Stimulated activated naive CD8-positive, alpha-beta T cell treated with anti-CD3 and anti-CD28 coated beads, Interleukin-15, Interleukin-2, amounts not matched to agents 100 ng/mL and 50 ng/mL, for 24 hours (primary cell): ENCODE data around the gene CGNL1.

ENCODE experiments used
- H3K27ac Mint-ChIP-seq: one replicate; pipeline ENCODE4 v1.8.0; 2021; ENCODE audit warnings: mild to moderate bottlenecking, mixed read lengths
- H3K27me3 Mint-ChIP-seq: one replicate; pipeline ENCODE4 v1.8.0; 2021; ENCODE audit warnings: mixed read lengths
- H3K36me3 Mint-ChIP-seq: one replicate; pipeline ENCODE4 v1.8.0; 2021; ENCODE audit warnings: low read depth, mixed read lengths
- H3K4me1 Mint-ChIP-seq: one replicate; pipeline ENCODE4 v1.8.0; 2021; ENCODE audit warnings: low read depth, mixed read lengths
- H3K4me3 Mint-ChIP-seq: one replicate; pipeline ENCODE4 v1.8.0; 2021; ENCODE audit warnings: mild to moderate bottlenecking, mixed read lengths
- H3K9me3 Mint-ChIP-seq: one replicate; pipeline ENCODE4 v1.8.0; 2021; ENCODE audit warnings: mixed read lengths

CGNL1 gene

DNA sequence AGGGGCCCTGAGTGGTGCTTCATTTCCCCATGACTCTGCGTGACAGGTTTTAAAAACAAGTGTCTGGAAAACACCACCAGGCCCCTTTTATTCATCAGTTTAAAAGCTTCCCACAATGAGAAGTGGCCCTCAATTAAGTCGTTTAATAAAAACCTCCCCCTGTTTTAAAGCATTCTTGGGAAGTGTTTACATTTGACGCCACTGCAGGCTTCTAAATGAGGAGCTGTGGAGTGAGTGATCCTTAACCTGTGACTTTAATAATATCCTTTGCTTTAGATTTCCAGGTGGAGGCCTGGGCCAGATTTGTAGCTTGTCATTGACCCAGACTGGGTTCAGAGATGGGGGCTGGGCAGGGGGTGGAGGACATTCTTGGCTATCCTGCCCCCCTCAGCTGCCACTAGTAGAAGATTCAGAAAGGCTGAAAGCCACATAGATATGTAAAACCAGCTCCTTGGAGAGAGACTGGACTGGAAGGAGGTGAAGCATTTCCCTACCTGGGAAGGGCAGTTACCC lies 11.3 kb downstream of the CGNL1 start:
- peaks cover 4% of the 10 kb centered on the region for H3K27me3 Mint-ChIP-seq
- H3K4me1 Mint-ChIP-seq: no peaks in the 10 kb centered on the region
- H3K9me3 Mint-ChIP-seq: no peaks in the 10 kb centered on the region
- no peak overlapping the region for H3K4me3 Mint-ChIP-seq
- no peaks in the 10 kb centered on the region for H3K36me3 Mint-ChIP-seq
- H3K27ac Mint-ChIP-seq: no peak overlapping the region

DNA sequence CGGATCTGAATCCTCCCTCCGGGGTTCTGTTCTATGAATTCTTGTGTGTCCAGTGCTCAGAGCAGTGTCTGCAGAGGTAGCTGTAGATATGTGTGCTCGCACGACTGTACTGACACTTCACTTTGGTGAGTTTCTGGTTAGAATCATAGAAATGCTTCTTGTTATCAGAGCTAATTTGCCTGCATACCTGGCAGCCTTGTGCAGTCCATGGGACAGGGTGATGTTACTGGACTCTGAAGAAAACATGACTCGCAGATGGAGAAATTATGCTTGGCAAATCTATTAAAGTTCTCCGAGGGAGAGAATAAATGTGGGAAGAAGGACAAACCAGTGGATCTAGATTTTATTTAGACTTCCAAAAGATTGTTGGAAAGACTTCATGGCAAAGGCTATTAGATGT lies 12.2 kb downstream of the CGNL1 start:
- H3K4me1 Mint-ChIP-seq: no peaks in the 10 kb centered on the region
- no peaks in the 10 kb centered on the region for H3K9me3 Mint-ChIP-seq
- H3K27ac Mint-ChIP-seq: no peak overlapping the region
- peaks cover 4% of the 10 kb centered on the region for H3K27me3 Mint-ChIP-seq
- H3K4me3 Mint-ChIP-seq: no peak overlapping the region
- H3K36me3 Mint-ChIP-seq: no peaks in the 10 kb centered on the region

DNA sequence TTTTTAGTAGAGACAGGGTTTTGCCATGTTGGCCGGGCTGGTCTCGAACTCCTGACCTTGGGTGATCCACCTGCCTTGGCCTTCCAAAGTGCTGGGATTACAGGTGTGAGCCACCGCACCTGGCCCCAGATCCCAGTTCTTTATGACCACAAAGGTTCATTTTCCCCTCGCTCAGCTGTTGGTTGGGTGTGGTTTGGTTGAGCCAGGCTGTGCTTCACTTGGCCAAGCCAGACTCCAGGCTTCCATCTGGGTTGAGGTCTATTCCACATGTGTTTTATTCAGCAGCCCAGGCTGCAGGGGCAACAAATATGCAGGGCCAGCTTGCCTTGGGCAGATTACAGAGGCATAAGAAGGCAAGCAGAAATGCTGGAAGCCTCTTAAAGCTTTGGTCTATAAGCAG lies 13.7 kb downstream of the CGNL1 start:
- H3K27me3 Mint-ChIP-seq: peaks cover 4% of the 10 kb centered on the region
- H3K9me3 Mint-ChIP-seq: no peaks in the 10 kb centered on the region
- no peak overlapping the region for H3K27ac Mint-ChIP-seq
- H3K36me3 Mint-ChIP-seq: no peaks in the 10 kb centered on the region
- H3K4me3 Mint-ChIP-seq: no peak overlapping the region
- no peaks in the 10 kb centered on the region for H3K4me1 Mint-ChIP-seq

DNA sequence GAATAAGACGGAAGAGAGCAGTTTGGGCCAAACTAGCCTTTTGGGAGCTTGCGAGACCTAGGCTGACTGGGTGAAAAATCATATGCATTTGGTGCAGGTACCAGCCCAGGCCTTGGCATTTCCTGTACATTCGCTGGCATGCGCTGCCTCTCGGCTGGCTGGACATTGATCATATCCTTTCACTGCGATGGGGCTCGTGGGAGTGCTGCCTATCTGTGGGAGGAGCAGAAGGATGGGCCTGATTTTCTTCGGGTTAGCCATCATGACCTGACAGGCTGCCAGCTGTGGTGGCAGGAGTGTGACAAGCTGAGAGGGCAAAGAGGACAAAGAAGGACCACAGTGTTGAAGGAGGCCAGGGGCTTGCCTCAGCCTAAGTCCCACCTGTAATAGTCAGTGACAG lies 14.3 kb downstream of the CGNL1 start:
- Mint-ChIP-seq H3K4me3 (no peak overlapping the region), H3K27me3 (peaks cover 4% of the 10 kb centered on the region), H3K4me1 (no peaks in the 10 kb centered on the region), H3K9me3 (no peaks in the 10 kb centered on the region), H3K27ac (no peak overlapping the region), H3K36me3 (no peaks in the 10 kb centered on the region)

DNA sequence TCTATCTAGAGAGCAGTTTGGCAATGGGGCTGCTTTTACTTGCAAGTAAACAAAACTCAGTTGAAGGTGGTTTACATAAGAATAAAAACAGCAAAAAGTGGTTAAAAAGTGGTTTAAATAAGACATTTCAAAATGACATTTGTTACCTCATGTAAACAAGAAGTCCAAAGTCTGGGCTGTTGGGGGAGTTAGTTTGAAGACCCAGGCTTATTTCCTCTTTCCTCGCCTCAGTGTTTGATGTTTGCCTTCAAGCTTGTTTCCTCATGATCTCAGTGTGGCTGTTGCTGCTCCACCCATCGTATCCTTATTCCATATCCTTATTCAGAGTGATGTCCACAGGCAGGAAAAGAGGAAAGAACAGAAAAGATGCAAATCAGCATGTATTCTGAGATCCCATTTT lies 15.2 kb downstream of the CGNL1 start:
- no peaks in the 10 kb centered on the region for H3K9me3 Mint-ChIP-seq
- H3K27ac Mint-ChIP-seq: no peak overlapping the region
- H3K36me3 Mint-ChIP-seq: no peaks in the 10 kb centered on the region
- no peak overlapping the region for H3K4me3 Mint-ChIP-seq
- peaks cover 4% of the 10 kb centered on the region for H3K27me3 Mint-ChIP-seq
- H3K4me1 Mint-ChIP-seq: no peaks in the 10 kb centered on the region

DNA sequence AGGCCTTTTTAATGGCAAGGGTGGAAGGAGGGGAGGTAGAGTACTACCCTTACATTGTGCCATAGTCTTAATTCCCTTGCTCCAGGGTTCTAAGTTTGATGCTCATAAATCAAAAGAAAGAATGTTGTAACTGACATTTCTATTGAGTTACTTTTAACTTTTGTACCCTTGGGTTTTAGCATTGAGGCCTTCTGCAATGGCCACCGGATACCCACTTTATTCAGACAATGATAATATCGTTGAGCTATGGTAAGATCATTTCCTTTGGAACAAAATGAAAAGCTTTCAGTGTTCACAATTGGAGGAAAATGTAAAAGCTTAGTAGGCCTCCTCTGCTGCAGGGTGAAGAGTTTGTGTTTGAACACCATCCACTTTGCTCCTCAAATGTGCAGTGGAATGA lies 16.8 kb downstream of the CGNL1 start:
- H3K4me3 Mint-ChIP-seq: no peak overlapping the region
- H3K4me1 Mint-ChIP-seq: no peaks in the 10 kb centered on the region
- no peak overlapping the region for H3K27ac Mint-ChIP-seq
- no peaks in the 10 kb centered on the region for H3K9me3 Mint-ChIP-seq
- H3K36me3 Mint-ChIP-seq: no peaks in the 10 kb centered on the region
- peaks cover 4% of the 10 kb centered on the region for H3K27me3 Mint-ChIP-seq

DNA sequence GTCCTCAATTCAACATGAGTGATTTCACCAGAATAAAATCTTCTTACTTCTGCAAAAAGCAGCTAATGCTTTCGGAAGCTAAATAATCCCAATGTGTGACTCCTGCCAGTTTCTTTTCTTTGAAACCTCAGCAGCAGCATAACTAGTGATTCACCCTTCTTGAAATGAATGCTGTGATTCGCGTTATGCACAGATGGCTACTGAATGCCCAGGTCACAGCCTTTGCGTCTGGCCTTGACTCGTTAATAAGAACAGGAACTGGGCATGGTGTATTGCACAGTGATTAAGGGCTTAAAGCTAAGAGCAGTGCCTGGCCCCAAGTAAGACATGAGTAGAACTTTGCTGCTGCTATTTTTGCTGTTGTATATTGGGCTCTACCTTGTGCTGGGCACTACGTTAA lies 19.0 kb downstream of the CGNL1 start:
- Mint-ChIP-seq H3K27me3 (peaks cover 4% of the 10 kb centered on the region), H3K4me3 (no peak overlapping the region), H3K27ac (no peak overlapping the region), H3K36me3 (no peaks in the 10 kb centered on the region), H3K4me1 (no peaks in the 10 kb centered on the region), H3K9me3 (no peaks in the 10 kb centered on the region)

DNA sequence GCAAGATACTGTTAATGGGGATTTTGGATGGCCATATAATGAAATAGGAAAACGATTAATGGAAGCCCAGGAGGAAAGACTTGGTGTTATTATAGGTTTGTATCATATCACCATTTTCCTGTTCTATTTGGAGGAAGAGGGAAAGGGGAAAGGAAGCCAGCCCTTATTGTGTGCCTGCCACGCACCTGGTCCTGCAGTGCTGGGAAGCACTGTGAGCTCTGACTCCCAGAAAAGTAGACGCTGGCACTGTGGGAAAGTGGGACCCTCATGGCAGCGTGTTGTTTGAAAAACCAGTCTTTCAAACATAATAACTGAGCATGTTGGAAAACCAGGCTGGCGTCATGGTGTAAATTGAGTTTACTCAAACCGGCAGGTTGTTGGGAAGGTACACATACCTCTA lies 22.0 kb downstream of the CGNL1 start:
- H3K4me1 Mint-ChIP-seq: no peaks in the 10 kb centered on the region
- no peak overlapping the region for H3K27ac Mint-ChIP-seq
- no peak overlapping the region for H3K4me3 Mint-ChIP-seq
- H3K9me3 Mint-ChIP-seq: no peaks in the 10 kb centered on the region
- H3K27me3 Mint-ChIP-seq: no peaks in the 10 kb centered on the region
- no peaks in the 10 kb centered on the region for H3K36me3 Mint-ChIP-seq

DNA sequence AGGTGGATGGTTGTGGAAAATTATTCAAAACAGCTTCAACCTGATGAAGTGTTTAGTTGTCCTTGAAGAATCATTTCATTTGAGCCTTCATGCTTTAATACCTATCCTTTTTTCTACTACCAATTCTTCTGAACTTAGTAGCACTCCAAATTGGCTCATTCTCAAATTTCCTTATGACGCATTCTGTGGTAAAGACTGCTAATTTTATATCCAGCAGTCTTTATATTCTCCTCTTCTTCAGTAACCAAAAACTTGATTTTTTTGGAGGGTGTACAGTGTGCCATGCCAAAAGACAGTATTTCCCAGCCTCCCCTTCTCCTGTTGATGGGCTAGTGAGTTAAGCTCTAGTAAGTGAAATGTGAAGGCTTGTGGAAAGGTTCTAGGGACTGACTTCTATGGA lies 25.2 kb downstream of the CGNL1 start:
- H3K36me3 Mint-ChIP-seq: no peaks in the 10 kb centered on the region
- H3K4me1 Mint-ChIP-seq: no peaks in the 10 kb centered on the region
- H3K4me3 Mint-ChIP-seq: no peak overlapping the region
- no peaks in the 10 kb centered on the region for H3K27me3 Mint-ChIP-seq
- H3K27ac Mint-ChIP-seq: no peak overlapping the region
- no peaks in the 10 kb centered on the region for H3K9me3 Mint-ChIP-seq

DNA sequence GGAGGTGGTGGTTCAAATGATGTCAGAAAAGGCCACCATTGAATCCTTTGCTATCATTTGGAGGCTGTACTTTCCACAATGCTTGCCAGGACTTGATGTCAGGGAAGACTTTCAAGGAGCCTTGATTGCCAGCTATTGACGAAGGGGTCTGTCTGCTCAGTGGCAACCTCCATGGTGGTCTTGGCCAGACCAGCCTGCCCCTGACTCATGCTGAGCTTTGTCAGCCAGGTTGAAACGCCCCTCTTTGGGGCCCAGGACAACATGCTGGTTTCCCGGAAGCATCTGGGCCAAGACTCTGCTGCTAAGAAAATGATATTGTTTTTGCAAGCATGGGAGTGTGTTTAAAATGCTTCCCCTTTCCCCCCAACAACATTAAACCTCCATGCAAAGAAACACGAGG lies 26.7 kb downstream of the CGNL1 start:
- Mint-ChIP-seq H3K9me3 (no peaks in the 10 kb centered on the region), H3K4me3 (no peak overlapping the region), H3K27me3 (no peaks in the 10 kb centered on the region), H3K27ac (no peak overlapping the region), H3K36me3 (no peaks in the 10 kb centered on the region), H3K4me1 (no peaks in the 10 kb centered on the region)

DNA sequence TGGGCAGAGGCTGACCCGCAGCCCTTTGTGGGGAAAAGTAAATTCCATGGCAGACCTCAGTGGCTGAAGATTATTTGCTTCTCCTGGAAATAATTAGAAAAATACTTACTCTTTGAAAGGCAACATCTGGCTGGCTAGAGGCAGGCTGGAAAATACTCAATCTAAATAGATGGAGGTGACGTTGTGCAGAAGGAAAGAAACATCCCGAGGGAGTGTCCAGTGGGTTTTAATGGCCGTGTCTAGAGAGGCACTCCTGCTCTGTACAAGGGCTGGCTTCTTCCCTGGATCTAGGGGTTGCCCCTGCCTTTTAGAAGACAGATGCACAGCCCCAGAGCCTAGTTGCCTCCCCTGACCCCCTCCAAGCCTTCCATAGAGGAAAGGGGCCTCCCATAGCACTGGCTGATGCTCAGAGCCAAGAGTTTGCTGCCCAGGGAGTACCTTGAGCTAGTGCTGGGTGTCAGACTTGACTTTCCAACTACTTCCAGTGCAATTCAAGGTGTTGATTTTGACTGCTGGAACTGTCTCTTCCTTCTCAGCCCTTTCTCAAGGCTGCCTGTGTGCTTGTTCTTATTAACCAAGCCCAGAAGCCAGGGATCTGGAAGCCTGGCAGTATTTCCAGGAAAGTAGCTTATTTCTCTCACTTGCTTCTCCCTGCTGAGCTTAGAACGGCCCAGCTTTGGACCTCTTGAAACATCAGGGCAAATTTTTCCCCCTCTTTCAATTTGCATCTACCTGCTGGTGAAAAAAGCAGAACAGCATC lies 27.4 kb downstream of the CGNL1 start:
- Mint-ChIP-seq H3K9me3 (no peaks in the 10 kb centered on the region), H3K27ac (no peak overlapping the region), H3K36me3 (no peaks in the 10 kb centered on the region), H3K4me3 (no peak overlapping the region), H3K4me1 (no peaks in the 10 kb centered on the region), H3K27me3 (no peaks in the 10 kb centered on the region)

DNA sequence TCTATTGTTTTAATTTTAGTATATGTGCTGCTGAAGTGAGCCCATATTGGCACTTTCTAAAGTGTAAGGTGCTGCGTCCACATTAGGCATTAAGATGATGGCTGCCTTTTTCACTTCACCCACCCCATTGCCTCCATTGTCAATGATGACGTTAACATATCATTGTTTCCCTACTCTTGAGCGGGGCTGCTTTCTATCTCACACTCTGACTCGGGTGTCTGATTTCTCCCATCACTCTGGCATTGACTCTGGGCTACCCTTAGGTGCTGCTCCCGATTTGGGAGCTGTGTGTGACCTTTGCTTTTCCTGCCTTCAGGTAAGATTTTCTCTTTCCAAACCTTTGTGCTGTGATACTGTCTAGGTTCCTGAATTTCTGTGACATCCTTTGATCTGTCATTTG lies 28.8 kb downstream of the CGNL1 start:
- Mint-ChIP-seq H3K36me3 (no peaks in the 10 kb centered on the region), H3K27me3 (no peaks in the 10 kb centered on the region), H3K4me1 (no peaks in the 10 kb centered on the region), H3K4me3 (no peak overlapping the region), H3K27ac (peak overlapping the region; percentile 33), H3K9me3 (no peaks in the 10 kb centered on the region)

DNA sequence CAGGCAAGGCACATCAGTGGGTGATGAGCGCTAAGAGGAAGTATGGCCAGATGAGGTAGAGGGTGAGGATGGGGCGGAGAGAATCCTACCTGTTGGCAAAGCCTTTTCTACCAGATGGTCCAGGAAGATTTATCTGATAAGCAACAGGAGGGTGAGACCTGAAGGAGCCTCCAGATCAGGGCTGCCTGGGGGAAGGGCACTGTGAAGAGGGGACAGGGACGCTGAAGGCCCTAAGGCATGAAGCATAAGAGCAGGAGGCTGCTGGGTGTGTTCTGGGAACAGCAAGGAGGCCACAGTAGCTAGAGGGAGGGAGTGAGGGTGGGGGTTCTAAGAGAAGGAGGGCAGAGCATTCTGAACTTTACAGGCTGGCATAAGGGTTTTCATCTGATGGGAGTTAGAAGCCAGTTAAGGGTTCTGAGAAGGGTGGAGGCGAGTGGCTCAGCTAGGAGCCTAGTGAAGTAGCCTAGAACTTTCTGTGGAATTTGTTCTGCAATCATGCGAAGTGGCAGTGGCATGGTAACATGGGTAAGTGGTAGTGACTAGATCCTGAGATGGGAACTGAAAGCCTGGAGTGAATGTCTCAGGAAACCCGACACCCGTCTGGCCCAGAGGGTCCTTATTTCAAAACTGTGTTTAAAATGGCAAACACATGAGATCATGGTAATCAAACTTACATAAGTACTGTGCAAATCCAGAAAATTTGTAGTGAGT lies 29.9 kb downstream of the CGNL1 start:
- H3K27ac Mint-ChIP-seq: no peak overlapping the region
- no peaks in the 10 kb centered on the region for H3K4me1 Mint-ChIP-seq
- no peaks in the 10 kb centered on the region for H3K36me3 Mint-ChIP-seq
- H3K9me3 Mint-ChIP-seq: no peaks in the 10 kb centered on the region
- no peaks in the 10 kb centered on the region for H3K27me3 Mint-ChIP-seq
- H3K4me3 Mint-ChIP-seq: no peak overlapping the region

DNA sequence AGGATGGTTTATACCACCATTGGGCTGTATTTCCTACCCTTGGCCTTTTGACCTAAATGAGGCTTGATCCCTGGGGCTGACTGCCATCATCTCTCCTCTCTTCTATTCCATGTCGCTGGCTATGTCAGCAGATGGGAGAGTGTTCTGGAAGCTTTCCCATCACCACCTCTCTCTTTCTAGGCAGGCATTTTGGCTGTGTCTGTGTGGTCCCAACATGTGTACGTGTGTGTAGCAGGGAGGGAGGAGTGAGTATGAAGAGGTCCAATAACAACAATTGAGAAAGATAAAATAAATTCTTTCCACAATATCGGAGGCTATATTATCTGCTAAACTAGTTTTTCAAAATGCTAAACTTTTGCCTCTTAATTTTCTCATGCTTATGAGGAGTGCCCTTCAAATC lies 34.1 kb downstream of the CGNL1 start:
- no peaks in the 10 kb centered on the region for H3K9me3 Mint-ChIP-seq
- no peaks in the 10 kb centered on the region for H3K4me1 Mint-ChIP-seq
- no peak overlapping the region for H3K4me3 Mint-ChIP-seq
- H3K27ac Mint-ChIP-seq: no peak overlapping the region
- peaks cover 4% of the 10 kb centered on the region for H3K27me3 Mint-ChIP-seq
- H3K36me3 Mint-ChIP-seq: no peaks in the 10 kb centered on the region

DNA sequence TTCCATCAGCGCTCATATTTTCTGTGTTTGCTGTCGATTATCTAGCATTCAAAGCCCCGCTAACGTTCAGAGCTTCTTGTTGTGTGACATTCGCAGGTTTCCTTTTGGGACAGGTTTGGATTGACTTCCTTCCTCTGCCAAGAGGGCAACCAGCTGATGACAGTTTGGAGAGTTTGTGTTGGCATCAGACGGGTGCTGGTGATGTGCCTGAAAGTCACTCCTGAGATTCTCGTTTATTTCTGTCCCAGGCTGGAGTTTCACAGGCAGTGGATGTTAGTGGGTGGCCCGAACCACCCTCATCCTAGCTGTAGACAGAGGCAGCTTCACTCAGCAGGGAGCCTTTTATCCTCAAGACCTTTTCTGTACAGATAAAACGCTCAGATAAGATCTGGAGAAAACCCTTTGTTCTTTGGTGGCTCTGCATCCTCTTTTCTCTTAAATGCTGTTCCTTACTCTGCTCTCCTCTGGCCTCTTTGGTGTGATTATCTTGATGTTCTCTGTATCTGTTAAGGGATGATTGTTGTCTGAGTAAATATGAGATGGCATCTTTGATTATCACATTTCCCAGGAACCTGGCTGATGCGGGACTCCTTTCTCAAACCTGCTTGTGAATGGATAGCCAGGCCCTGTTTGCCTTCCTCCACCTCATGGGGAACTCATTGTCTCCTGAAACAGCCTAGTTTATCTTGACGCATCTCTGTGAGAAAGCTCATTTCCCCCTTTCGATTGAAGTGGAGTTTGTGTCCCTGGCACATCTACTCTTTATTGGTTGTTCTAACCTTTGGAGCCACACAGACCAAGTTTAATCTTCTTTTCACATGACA lies 35.9 kb downstream of the CGNL1 start:
- Mint-ChIP-seq H3K4me3 (no peak overlapping the region), H3K9me3 (no peaks in the 10 kb centered on the region), H3K36me3 (no peaks in the 10 kb centered on the region), H3K27ac (no peak overlapping the region), H3K4me1 (no peaks in the 10 kb centered on the region), H3K27me3 (peaks cover 4% of the 10 kb centered on the region)
